PFSK-1 (cell line): ENCODE measurements around the gene KCNJ5.

ENCODE experiments used
- FOXP2 ChIP-seq: optimal IDR thresholded peaks from 2 replicates; pipeline ENCODE3; 2011; ENCODE audit warnings: borderline replicate concordance, control low read depth, inconsistent platforms; ENCODE audit not compliant: insufficient read depth; ENCODE audit errors: extremely low read length, extremely low read depth
- POLR2AphosphoS5 ChIP-seq: IDR thresholded peaks from 2 replicates; pipeline ENCODE4 v1.6.1; 2012; ENCODE audit warnings: low read depth, mild to moderate bottlenecking, control low read depth, low read length, moderate library complexity
- REST ChIP-seq, 2 experiments: IDR thresholded peaks; 2 replicates each; pipeline versions ENCODE4 v1.6.1 to v1.8.0; 2011 to 2012; ENCODE audit warnings: low read depth in 2 of 2, low read length in 2 of 2, control low read depth in 1 of 2, inconsistent platforms in 1 of 2, mild to moderate bottlenecking in 1 of 2, moderate library complexity in 1 of 2; ENCODE audit not compliant: insufficient read depth in 1 of 2
- SIN3A ChIP-seq: IDR thresholded peaks from 2 replicates; pipeline ENCODE4 v1.6.1; 2012; ENCODE audit warnings: mild to moderate bottlenecking, low read length, moderate library complexity, borderline replicate concordance; ENCODE audit not compliant: insufficient read depth
- TAF1 ChIP-seq: IDR thresholded peaks from 2 replicates; pipeline ENCODE4 v1.6.1; 2012; ENCODE audit warnings: low read length, control low read depth, borderline replicate concordance; ENCODE audit not compliant: insufficient read depth

GRCh38 chr11:128929468-128929867, 38.3 kb downstream of the KCNJ5 start:
- TF ChIP-seq REST (IDR thresholded peaks at IDR 0.05; ENCODE audit: insufficient read depth in 1 of 2, low read depth in 2 of 2, low read length in 2 of 2) (no peak), SIN3A (no peak), POLR2AphosphoS5 (no peak), TAF1 (no peak), FOXP2 (no peak)
